GM21515 (cell line): ENCODE measurements around the gene NCF2.
A peak's percentile ranks its signal among the peaks of the same experiment; 100 is the strongest.
"Not testable (repeated sequence)": the region's sequence is repeated elsewhere in the genome, so short reads cannot be mapped to it uniquely, and the experiment has no call there.

Source experiments
- ATAC-seq: cut with Tn5 transposase; IDR thresholded peaks from one replicate; pipeline ENCODE4 v1.9.1; 2021; ENCODE audit not compliant: unreplicated experiment

NCF2 gene

GRCh38 chr1:183590244-183591191 is at the start of gene NCF2:
NCF2 (minus strand) TSS chr1:183590459; CDS start chr1:183590329, 130 bp downstream.
- peak; percentile 78 for ATAC-seq

- ATAC-seq = no peak
Measured at GRCh38 chr1:183638649-183639387, 48.6 kb upstream of the NCF2 start.

GRCh38 chr1:183636783-183637182 is 46.5 kb upstream of the NCF2 start:
- ATAC-seq = no peak

- ATAC-seq = no peak
Measured at GRCh38 chr1:183636334-183636682, 46.0 kb upstream of the NCF2 start.

- peak; percentile 85 for ATAC-seq
Measured at GRCh38 chr1:183635606-183636333, 45.5 kb upstream of the NCF2 start, which contains the start of gene ARPC5. ARPC5 (minus strand) TSS chr1:183635783; CDS start chr1:183635659, 124 bp downstream.

GRCh38 chr1:183635099-183635605 is 44.9 kb upstream of the NCF2 start:
- peak; percentile 4 for ATAC-seq

- ATAC-seq = no peak
Measured at GRCh38 chr1:183634429-183635065, 44.3 kb upstream of the NCF2 start.

DNA sequence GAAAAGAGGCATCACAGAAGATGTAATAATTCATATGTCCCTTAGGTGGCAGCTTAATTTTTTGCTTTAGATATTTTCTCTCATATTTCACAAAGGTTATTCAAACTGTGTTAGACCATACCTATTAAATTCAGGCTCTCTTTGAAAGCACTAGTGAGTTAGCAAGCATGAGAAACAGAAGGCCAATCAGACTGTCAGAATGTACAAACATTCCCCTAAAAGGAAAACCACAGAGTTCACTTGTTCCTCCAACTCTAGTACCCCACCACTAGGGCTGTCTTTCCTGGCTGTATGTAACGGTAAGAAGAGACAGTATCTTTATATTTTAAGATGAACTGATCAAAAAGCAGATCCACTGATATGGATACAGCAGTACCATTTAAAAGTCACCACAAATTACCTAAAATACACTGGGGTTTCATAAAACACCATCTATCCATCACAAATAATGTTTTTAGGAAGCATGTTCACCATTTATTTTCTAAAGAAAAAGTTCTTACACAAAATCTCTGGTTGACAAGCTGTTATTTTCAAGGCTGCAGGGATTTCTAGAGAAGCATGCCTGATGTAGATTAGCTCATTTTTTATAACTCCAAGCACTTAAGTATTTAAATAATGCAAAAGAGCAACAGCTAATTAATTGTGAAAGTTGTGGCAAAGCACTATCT is 43.6 kb upstream of the NCF2 start:
- ATAC-seq = peak; percentile 36

DNA sequence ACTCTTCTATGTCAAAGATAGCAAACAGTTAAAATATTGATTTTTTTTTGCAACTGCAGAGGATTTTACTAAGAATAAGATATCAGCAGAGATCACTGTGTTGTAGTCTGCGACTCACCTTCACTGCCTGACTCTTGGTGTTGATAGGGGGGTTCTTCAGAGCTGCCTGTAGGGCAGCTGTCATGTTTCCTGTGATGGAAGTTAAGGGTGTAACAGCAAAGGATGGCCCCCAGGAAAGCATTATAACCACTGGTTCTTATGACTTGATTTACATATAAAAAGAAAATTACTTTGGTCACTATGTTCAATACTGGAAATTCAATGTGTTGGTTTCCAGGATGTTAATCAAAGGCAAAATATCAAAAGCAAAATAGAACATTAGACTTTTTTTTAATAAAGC is 42.7 kb upstream of the NCF2 start:
- no peak for ATAC-seq

DNA sequence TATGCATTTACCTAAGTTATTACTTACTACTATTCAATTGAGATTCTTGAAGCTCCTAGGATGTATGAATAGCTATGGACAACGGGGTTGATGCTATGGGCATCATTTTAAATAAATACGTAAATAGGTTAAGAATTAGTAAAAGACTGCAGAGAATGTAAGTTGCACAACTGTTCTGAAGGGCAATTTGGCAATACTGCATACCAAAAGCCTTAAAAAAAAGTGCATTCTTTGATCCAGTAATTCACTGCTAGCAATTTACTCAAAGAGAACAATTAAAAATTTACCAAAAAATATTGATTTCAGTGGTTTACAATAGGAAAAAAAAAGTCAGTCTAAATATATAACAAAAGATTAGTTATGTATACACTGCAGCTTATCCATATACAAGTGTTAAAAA is 41.9 kb upstream of the NCF2 start:
- no peak for ATAC-seq

GRCh38 chr1:183630748-183631147 is 40.5 kb upstream of the NCF2 start:
- ATAC-seq = no peak

- no peak for ATAC-seq
Measured at GRCh38 chr1:183628537-183628936, 38.3 kb upstream of the NCF2 start.

GRCh38 chr1:183626236-183626635 is 36.0 kb upstream of the NCF2 start:
- ATAC-seq = not testable (repeated sequence)

DNA sequence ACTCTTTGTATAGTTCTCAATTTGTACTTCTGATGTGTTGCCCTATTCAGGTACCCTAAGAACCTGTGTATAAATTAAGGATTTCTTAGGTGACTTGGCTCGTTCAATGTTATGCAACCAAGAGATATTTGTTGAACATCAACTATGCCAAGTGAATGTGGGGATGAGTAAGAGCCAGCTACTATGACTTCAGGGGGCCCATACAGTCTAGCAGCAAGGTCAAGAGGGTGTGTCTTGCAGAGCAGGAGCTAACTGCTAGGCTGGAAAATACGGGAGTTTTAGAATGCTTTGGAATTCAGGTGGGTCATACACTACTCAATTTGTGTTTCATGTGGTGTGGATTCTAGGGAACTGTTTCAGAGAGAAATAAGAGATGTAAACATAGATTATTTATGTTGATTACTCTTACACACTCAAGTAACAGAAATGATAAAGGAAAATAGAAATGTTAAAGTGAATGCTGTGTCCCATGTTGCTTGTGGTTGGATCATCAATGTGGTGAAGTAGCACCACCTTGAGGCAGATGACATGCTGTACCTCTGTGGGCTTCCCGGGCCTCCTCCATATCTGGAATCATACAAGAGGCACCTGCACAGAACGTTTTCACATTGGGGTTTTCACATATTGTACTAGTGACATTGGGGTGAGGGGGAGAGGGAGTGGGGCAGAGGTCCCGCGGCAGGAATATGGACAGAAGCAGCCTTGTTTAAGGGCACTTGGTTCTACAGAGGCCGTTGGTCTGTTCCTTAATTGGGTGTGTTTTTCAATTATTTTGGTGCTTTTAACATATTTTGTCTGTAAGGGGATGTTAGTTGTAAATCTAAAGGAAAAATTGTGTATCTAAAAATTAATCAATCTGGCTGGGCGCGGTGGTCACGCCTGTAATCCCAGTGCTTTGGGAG is 32.9 kb upstream of the NCF2 start:
- ATAC-seq = peak; percentile 85

GRCh38 chr1:183622013-183622412 is 31.8 kb upstream of the NCF2 start:
- ATAC-seq = no peak

DNA sequence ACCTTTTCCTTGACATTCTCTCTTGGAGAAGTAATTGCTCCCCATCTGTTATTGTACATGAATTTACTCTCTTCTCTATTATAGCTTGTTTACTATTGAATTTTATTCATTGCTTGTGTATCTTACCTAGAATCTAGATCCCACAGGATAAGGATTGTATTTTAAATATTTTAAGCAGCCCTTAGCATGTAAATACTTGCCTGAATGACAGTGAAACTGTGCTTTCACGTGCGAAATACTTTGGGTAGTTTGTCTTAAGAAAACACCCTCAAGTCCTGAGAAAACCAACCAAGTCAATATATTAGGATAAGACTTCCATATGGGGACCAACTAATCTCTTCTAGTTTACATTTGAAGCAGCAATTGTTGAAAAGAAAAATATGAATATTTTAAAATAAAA is 30.1 kb upstream of the NCF2 start:
- ATAC-seq = no peak

DNA sequence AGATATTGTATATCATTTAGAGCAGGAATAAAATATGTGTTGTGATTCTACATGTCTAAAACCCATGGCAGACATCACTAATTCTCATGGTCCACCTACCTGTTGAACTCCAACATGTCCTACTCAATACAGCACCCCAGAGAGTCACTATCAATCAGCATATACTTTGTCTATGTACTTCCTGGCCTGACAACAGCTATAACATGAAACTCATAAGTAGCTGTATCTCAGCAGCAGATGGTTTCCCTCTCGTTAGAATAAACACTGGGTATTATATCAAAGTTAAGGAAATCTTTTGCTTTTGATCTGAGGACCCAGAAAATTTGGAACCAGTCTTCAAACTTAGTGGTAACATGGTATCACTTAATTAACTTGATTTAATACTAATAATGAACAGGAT is 29.5 kb upstream of the NCF2 start:
- no peak for ATAC-seq

DNA sequence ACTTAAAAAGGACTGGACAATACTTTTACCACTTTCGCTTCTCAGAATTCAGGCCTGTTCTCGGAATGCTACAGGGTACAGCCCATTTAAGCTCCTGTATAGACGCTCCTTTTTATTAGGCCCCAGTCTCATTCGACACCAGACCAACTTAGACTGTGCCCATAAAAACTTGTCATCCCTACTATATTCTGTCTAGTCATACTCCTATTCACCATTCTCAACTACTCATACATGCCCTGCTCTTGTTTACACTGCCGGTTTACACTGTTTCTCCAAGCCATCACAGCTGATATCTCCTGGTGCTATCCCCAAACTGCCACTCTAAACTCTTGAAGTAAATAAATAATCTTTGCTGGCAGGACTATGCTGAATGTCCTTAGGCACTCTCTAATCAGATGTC is 27.9 kb upstream of the NCF2 start:
- not testable (repeated sequence) for ATAC-seq

GRCh38 chr1:183612975-183613374 is 22.7 kb upstream of the NCF2 start:
- not testable (repeated sequence) for ATAC-seq
